ENCODE results near the gene AFF3.

- TF ChIP-seq MAX (IDR thresholded peaks at IDR 0.05) (no peak), CTCF (CRISPR knock-in tag; IDR thresholded peaks at IDR 0.05) (no peak), ZBTB26 (CRISPR knock-in tag; IDR thresholded peaks at IDR 0.05; ENCODE audit: borderline replicate concordance) (no peak), SP2 (CRISPR knock-in tag; IDR thresholded peaks at IDR 0.05) (no peak), TOE1 (CRISPR knock-in tag; IDR thresholded peaks at IDR 0.05) (no peak), SOX6 (IDR thresholded peaks at IDR 0.05) (no peak), SOX6 (CRISPR knock-in tag; IDR thresholded peaks at IDR 0.05) (no peak), TCF12 (IDR thresholded peaks at IDR 0.05) (no peak), TCF12 (CRISPR knock-in tag; IDR thresholded peaks at IDR 0.05) (no peak), CHD2 (IDR thresholded peaks at IDR 0.05; ENCODE audit: low read depth, low read length) (no peak), ARID3A (IDR thresholded peaks at IDR 0.05; ENCODE audit: low read depth, low read length) (no peak), NFE2L1 (CRISPR knock-in tag; IDR thresholded peaks at IDR 0.05; ENCODE audit: borderline replicate concordance) (no peak), USF2 (IDR thresholded peaks at IDR 0.05; ENCODE audit: low read depth, low read length) (no peak), USF2 (CRISPR knock-in tag; IDR thresholded peaks at IDR 0.05; ENCODE audit: borderline replicate concordance) (no peak), POLR2A (IDR thresholded peaks at IDR 0.05; ENCODE audit: insufficient read depth in 1 of 2, low read depth in 2 of 2, low read length in 2 of 2) (no peak), ZBTB33 (CRISPR knock-in tag; IDR thresholded peaks at IDR 0.05) (no peak)
Measured at GRCh38 chr2:99659874-99660273, 482.5 kb downstream of the AFF3 start.

Measured in HepG2 (cell line).